T-cell (primary cell): ENCODE measurements around the gene TMEM163. TPM values are rescaled to one million over a fixed set of nuclear protein-coding genes. Genes with fewer than 3 reads are reported as not detected.
A peak's percentile ranks its signal among the peaks of the same experiment; 100 is the strongest.

Experiments used
- ATAC-seq, 4 experiments: fragments of 200-7000 bp in 3 of 4; fragments of 150-1000 bp in 1 of 4; cut with Tn5 transposase; replicated peaks in 1 of 4; 1 replicate in 3 of 4; 2 replicates in 1 of 4; pipeline ENCODE4 v1.10.0; 2021; ENCODE audit warnings: moderate library complexity in 3 of 4, mild to moderate bottlenecking in 2 of 4, moderate number of reproducible peaks in 1 of 4
- CTCF ChIA-PET, 2 donors: fragments of 300-600 bp; sonication (Branson Sonifier 250); formaldehyde crosslinking; loops; one replicate each; lab custom pipeline; 2022; ENCODE audit warnings: antibody characterized with exemption in 2 of 2; lab: Charles Lee
- POLR2A ChIA-PET, 2 donors: fragments of 300-600 bp; sonication (Branson Sonifier 250); formaldehyde crosslinking; loops; one replicate each; lab custom pipeline; 2022; ENCODE audit warnings: antibody characterized with exemption in 2 of 2; lab: Charles Lee
- DNase-seq, 35 experiments: peaks; one replicate each; pipeline versions ENCODE4 v3.0.0 to v3.0.0-alpha.2; 2013 to 2023
- H3K27ac ChIP-seq: one replicate; pipeline ENCODE4 v1.5.1; 2013; ENCODE audit warnings: low read length
- H3K27me3 ChIP-seq, 2 experiments: replicated peaks in 1 of 2; 1 replicate in 1 of 2; 2 replicates in 1 of 2; pipeline versions ENCODE4 v1.6.1 to v1.7.0; 2013; ENCODE audit warnings: low read length in 1 of 2, mixed read lengths in 1 of 2; ENCODE audit not compliant: control insufficient read depth in 2 of 2, insufficient read depth in 2 of 2; ENCODE audit errors: extremely low read depth in 1 of 2
- H3K36me3 ChIP-seq, 2 donors: 1 replicate in 1 of 2; 2 replicates in 1 of 2; pipeline versions ENCODE4 v1.6.1 to v1.7.0; 2013; ENCODE audit warnings: low read length in 1 of 2; ENCODE audit not compliant: control insufficient read depth in 2 of 2, insufficient read depth in 1 of 2; ENCODE audit errors: extremely low read depth in 1 of 2
- H3K4me1 ChIP-seq, 2 experiments: 1 replicate in 1 of 2; 2 replicates in 1 of 2; pipeline versions ENCODE4 v1.6.1 to v1.7.0; 2013; ENCODE audit warnings: low read length in 2 of 2, mixed read lengths in 1 of 2; ENCODE audit not compliant: insufficient read depth in 2 of 2, control insufficient read depth in 1 of 2; ENCODE audit errors: extremely low read depth in 1 of 2
- H3K4me3 ChIP-seq, 2 donors: 1 replicate in 1 of 2; 2 replicates in 1 of 2; pipeline versions ENCODE4 v1.5.1 to v1.7.0; 2013; ENCODE audit warnings: mild to moderate bottlenecking in 2 of 2, low read length in 1 of 2, moderate library complexity in 1 of 2; ENCODE audit not compliant: control insufficient read depth in 1 of 2; ENCODE audit errors: extremely low read depth in 1 of 2
- H3K9me3 ChIP-seq: 2 replicates; pipeline ENCODE4 v1.7.0; 2013
- H3K27ac Mint-ChIP-seq, 2 donors: one replicate each; pipeline ENCODE4 v1.8.0; 2020 to 2021; ENCODE audit warnings: mild to moderate bottlenecking in 2 of 2, mixed read lengths in 2 of 2
- H3K27me3 Mint-ChIP-seq, 2 donors: one replicate each; pipeline ENCODE4 v1.8.0; 2021 to 2022; ENCODE audit warnings: mixed read lengths in 2 of 2
- H3K36me3 Mint-ChIP-seq: one replicate; pipeline ENCODE4 v1.8.0; 2021; ENCODE audit warnings: mixed read lengths
- H3K4me1 Mint-ChIP-seq, 3 donors: one replicate each; pipeline ENCODE4 v1.8.0; 2020 to 2022; ENCODE audit warnings: mixed read lengths in 3 of 3, mild to moderate bottlenecking in 1 of 3
- H3K4me3 Mint-ChIP-seq, 3 donors: one replicate each; pipeline ENCODE4 v1.8.0; 2020 to 2022; ENCODE audit warnings: mild to moderate bottlenecking in 3 of 3, mixed read lengths in 3 of 3, moderate library complexity in 3 of 3
- H3K9me3 Mint-ChIP-seq, 3 donors: one replicate each; pipeline ENCODE4 v1.8.0; 2020 to 2022; ENCODE audit warnings: mixed read lengths in 3 of 3
- WGBS: methylation state at CpG from one replicate; pipeline ENCODE4 v1.1.5; 2013; ENCODE audit warnings: missing lambda C conversion rate; ENCODE audit not compliant: insufficient coverage; 5-methylcytosine and 5-hydroxymethylcytosine counted together
- total RNA-seq, 35 experiments: library from RNA in 6 of 35; stranded (reverse) in 6 of 35; fragments of 120-200 nt in 1 of 35; gene quantifications; one replicate each; pipeline versions ENCODE4 v1.2.1 to v1.2.4 and lab custom pipeline; 2013 to 2026

The TMEM163 gene
- total RNA-seq, 5 donors from 2014 or later (not counting 1 experiment from before 2014, with no cell fraction given) = 0.18 to 0.73 (median 0.35) TPM

DNA sequence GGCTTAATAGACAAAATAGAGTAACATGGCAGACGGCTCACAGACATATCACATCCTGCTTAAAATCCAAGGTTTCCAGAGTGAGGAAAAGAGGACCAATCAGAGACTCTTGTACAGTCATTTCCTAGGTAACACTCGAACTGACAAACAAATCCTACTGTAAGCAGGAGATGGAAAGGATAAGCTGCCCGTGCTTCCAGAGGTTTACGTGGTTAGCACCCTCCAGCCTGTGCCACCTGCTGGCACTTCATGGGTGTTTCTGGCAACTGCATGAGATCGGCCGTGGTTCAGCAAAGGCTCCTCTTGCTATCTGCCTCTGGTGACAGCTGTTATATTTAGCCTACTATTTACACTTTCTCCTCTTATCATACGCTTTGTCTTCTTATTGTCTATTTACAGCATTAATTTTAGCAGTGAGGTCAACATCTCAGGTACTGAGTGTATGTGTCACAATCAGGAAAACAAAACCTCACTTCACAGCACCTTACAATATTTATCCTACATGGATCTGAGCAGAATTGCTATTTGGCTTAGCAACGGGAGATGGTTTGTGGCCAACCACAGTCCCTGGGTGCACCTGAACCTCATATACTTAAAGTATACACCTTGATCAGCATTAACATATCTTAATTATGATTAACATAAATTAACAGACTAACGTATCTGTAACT lies 226.9 kb downstream of the TMEM163 start:
- 48% methylated on average over 4 of the region's 9 CpGs for WGBS
- POLR2A ChIA-PET = no interaction called here
- CTCF ChIA-PET = interaction anchor here in 1 of 2 donors (0.6 kb wide), 3 partner anchors 11 to 425 kb away, joined by 3 to 5 read pairs (median 3); no protein-coding TSS in a partner anchor
- Mint-ChIP-seq H3K9me3 (no peaks in the 10 kb centered on the region), H3K4me3 (no peak overlapping the region), H3K4me1 (peaks cover 0 to 9% (median 0%) of the 10 kb centered on the region in 3 donors), H3K36me3 (no peaks in the 10 kb centered on the region), H3K27ac (no peak overlapping the region), H3K27me3 (peaks cover 2 to 4% of the 10 kb centered on the region in 2 donors)
- ATAC-seq (peak in 1 of 4 experiments; percentile 51), DNase-seq (peak in 1 of 35 experiments; percentile 3)
- Histone ChIP-seq H3K27ac (no peak overlapping the region), H3K36me3 (no peaks in the 10 kb centered on the region), H3K4me3 (no peak overlapping the region), H3K4me1 (no peaks in the 10 kb centered on the region), H3K27me3 (peaks cover 0 to 13% of the 10 kb centered on the region in 2 experiments), H3K9me3 (no peaks in the 10 kb centered on the region)

DNA sequence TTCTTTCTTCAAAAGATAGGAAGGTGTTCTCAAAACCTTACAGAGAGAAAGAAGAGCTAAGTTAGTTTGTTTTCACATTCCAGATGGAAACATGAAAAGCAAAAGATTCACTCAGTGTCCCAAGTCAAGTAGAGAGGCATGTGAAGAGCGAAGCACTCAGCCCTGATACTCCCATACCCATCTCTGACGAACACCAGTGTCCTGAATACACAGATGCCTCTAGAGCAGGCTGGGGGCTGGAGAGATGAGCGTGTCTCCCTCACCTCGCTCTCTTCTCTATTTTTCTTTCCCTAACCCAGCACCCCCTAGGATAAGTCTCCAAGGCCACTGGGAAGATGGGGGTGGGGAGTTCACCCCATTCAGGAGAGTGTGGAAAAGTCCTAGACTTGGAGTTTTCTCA lies 227.8 kb downstream of the TMEM163 start:
- H3K27me3 ChIP-seq = peaks cover 0 to 13% of the 10 kb centered on the region in 2 experiments
- Mint-ChIP-seq H3K4me1 (peaks cover 0 to 9% (median 0%) of the 10 kb centered on the region in 3 donors), H3K4me3 (no peak overlapping the region), H3K27me3 (peaks cover 0 to 4% of the 10 kb centered on the region in 2 donors), H3K27ac (no peak overlapping the region), H3K9me3 (no peaks in the 10 kb centered on the region), H3K36me3 (no peaks in the 10 kb centered on the region)
- ATAC-seq (no peak), DNase-seq (no peak)
- H3K9me3 ChIP-seq = no peaks in the 10 kb centered on the region
- H3K4me3 ChIP-seq = no peak overlapping the region
- CTCF ChIA-PET = interaction anchor here in 1 of 2 donors (0.6 kb wide), 2 partner anchors 10 to 26 kb away, joined by 3 to 5 read pairs; no protein-coding TSS in a partner anchor
- H3K36me3 ChIP-seq = no peaks in the 10 kb centered on the region
- no peak overlapping the region for H3K27ac ChIP-seq
- no peaks in the 10 kb centered on the region for H3K4me1 ChIP-seq
- POLR2A ChIA-PET = no interaction called here
- WGBS = no CpG with 5 or more reads among the region's 4 CpGs

DNA sequence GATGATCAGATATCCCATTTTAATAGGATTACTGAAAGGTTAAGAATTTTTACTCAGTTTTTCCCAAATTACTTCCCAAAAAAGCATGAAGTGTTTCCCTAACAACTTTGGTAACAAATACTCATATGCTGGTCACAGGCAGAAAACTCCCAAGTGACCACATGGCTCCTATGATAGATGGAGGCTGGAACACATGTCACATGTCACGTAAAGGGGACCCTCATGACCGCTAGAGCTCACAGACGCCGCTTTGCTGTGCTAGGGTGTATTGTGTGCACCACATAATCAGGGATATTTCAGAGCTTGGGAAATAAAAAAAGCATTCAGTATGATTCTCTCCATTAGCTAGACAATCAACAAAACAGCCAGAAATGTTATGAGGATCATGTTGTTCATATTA lies 228.2 kb downstream of the TMEM163 start:
- ATAC-seq = no peak
- ChIA-PET CTCF (interaction anchor here (0.6 to 0.7 kb wide), 2 partner anchors 26 to 135 kb away, joined by 3 read pairs; no protein-coding TSS in a partner anchor), POLR2A (no interaction called here)
- Histone ChIP-seq H3K27ac (no peak overlapping the region), H3K4me3 (no peak overlapping the region), H3K4me1 (no peaks in the 10 kb centered on the region), H3K36me3 (no peaks in the 10 kb centered on the region), H3K27me3 (peaks cover 0 to 13% of the 10 kb centered on the region in 2 experiments), H3K9me3 (no peaks in the 10 kb centered on the region)
- peaks cover 0 to 9% (median 0%) of the 10 kb centered on the region in 3 donors for H3K4me1 Mint-ChIP-seq
- H3K27me3 Mint-ChIP-seq = peaks cover 0 to 4% of the 10 kb centered on the region in 2 donors
- H3K27ac Mint-ChIP-seq = no peak overlapping the region
- H3K9me3 Mint-ChIP-seq = no peaks in the 10 kb centered on the region
- WGBS = no CpG with 5 or more reads among the region's 4 CpGs
- H3K4me3 Mint-ChIP-seq = no peak overlapping the region
- DNase-seq = no peak
- no peaks in the 10 kb centered on the region for H3K36me3 Mint-ChIP-seq

DNA sequence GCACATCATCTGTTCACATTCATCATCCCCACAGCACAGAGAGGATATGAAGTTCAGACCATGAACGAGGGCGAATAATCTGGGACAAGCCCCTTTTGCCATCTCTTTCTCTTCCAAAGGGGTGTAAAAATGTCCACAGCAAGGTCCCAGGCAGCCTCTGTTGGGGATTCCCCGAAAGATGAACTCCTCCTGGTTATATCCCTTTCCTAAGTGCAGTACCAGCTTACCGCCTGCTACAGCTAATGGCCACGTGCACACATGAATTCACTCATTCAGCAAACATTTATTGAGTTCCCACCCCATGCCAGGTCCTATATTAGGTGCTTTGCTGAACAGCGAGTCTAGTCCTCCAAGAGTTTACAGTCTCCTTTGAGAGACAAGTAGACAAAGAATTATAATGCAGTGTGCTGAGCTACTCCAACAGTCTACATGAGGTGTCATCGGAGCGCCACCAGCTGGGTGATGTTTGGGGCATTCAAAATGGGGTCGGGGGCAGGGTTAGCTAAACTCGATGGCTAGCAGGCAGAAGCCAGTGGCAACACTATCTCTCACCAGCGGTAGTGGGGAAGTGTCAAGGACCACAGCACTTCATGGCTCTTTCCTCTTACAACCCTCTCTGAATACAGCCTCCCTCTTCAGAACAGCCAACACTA lies 228.9 kb downstream of the TMEM163 start:
- peaks cover 0 to 4% of the 10 kb centered on the region in 2 donors for H3K27me3 Mint-ChIP-seq
- ATAC-seq = no peak

DNA sequence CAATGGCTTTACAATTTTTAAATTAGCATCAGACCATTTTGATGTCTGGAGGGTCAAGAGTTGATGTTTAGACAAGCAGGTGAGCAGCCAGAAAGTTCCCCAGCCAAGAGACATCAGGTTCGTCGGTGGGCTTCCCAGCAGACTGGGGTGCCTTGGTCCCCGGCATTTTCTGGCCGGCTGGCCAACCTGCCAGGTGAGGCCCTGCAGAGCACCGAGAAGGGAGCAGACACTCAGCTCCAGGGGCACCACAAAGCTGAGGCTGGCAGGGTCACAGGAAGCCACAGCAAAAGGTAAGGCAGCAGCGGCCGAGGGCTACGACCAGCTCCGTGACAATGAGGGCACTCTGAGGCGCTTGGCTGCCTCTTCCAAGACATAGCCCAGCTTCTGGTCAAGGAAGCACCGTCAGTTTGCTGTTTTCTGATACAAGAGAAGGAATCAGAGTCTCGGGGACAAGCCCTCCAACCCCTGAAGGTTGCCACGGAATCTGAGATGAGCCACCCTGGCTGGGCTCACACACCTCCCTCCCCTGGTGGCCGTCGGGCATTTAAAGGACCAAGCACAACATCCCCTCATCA lies 235.9 kb downstream of the TMEM163 start:
- H3K27me3 Mint-ChIP-seq = peaks cover 9 to 10% of the 10 kb centered on the region in 2 donors
- Histone ChIP-seq H3K9me3 (no peaks in the 10 kb centered on the region), H3K4me3 (no peak overlapping the region), H3K36me3 (no peaks in the 10 kb centered on the region), H3K27me3 (peaks cover 0 to 9% of the 10 kb centered on the region in 2 experiments), H3K27ac (no peak overlapping the region), H3K4me1 (no peaks in the 10 kb centered on the region)
- H3K4me1 Mint-ChIP-seq = no peaks in the 10 kb centered on the region
- no peaks in the 10 kb centered on the region for H3K36me3 Mint-ChIP-seq
- no peaks in the 10 kb centered on the region for H3K9me3 Mint-ChIP-seq
- POLR2A ChIA-PET = no interaction called here
- ATAC-seq = no peak
- CTCF ChIA-PET = no interaction called here
- 81% methylated on average over 15 of the region's 15 CpGs for WGBS
- H3K4me3 Mint-ChIP-seq = no peak overlapping the region
- H3K27ac Mint-ChIP-seq = no peak overlapping the region
- no peak for DNase-seq

More for the DNA sequence above, 228.9 kb downstream of the TMEM163 start:
- no peak overlapping the region for H3K27ac Mint-ChIP-seq
- no peaks in the 10 kb centered on the region for H3K36me3 Mint-ChIP-seq
- Histone ChIP-seq H3K4me3 (no peak overlapping the region), H3K27ac (no peak overlapping the region), H3K27me3 (peaks cover 0 to 7% of the 10 kb centered on the region in 2 experiments), H3K4me1 (no peaks in the 10 kb centered on the region), H3K36me3 (no peaks in the 10 kb centered on the region), H3K9me3 (no peaks in the 10 kb centered on the region)
- DNase-seq = no peak
- WGBS = 73% methylated on average over 7 of the region's 11 CpGs
- ChIA-PET CTCF (interaction anchor here in 1 of 2 donors (0.7 kb wide), 1 partner anchor 136 kb away, joined by 3 read pairs; no protein-coding TSS in a partner anchor), POLR2A (no interaction called here)
- peaks cover 0 to 9% (median 0%) of the 10 kb centered on the region in 3 donors for H3K4me1 Mint-ChIP-seq
- H3K9me3 Mint-ChIP-seq = no peaks in the 10 kb centered on the region
- no peak overlapping the region for H3K4me3 Mint-ChIP-seq

DNA sequence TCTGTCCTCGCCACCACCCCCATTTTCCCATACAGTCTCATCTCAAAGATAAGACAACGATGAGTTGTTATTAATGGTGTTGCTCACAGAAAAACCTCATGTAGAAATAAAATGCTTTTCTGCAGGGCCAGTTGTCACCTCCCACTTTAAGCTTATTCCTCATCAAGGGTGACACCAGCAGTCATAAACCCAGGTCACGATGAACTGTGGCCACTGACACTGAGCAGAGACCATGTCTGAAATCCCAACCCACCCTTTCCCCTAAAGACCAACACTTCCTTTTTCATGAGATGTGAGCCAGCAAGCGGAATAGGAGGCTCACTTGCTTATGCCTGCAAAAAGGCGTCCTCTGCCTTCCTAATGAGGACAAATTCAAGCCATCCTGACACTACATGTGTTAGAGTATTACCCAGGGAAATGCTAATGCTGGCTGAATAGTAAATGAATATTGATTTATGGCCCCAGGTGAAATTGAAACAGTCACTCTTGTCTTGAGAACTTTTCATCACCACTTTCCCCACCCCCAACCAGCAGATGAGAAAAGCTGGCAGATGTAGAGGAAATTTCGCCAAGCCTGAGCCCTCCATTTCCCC lies 236.6 kb downstream of the TMEM163 start:
- DNase-seq = no peak
- ChIA-PET CTCF (interaction anchor here in 1 of 2 donors (0.7 kb wide), 1 partner anchor 11 kb away, joined by 4 read pairs; no protein-coding TSS in a partner anchor), POLR2A (no interaction called here)
- 82% methylated on average over 1 of the region's 6 CpGs for WGBS
- no peak for ATAC-seq
- peaks cover 9 to 10% of the 10 kb centered on the region in 2 donors for H3K27me3 Mint-ChIP-seq
- Histone ChIP-seq H3K27ac (no peak overlapping the region), H3K9me3 (no peaks in the 10 kb centered on the region), H3K4me3 (no peak overlapping the region), H3K36me3 (no peaks in the 10 kb centered on the region), H3K4me1 (no peaks in the 10 kb centered on the region), H3K27me3 (peaks cover 0 to 9% of the 10 kb centered on the region in 2 experiments)
- no peaks in the 10 kb centered on the region for H3K36me3 Mint-ChIP-seq
- H3K4me3 Mint-ChIP-seq = no peak overlapping the region
- no peaks in the 10 kb centered on the region for H3K9me3 Mint-ChIP-seq
- no peak overlapping the region for H3K27ac Mint-ChIP-seq
- H3K4me1 Mint-ChIP-seq = no peaks in the 10 kb centered on the region
